ENCODE results near the gene IL4.
A peak's percentile ranks its signal among the peaks of the same experiment; 100 is the strongest.

IL4 gene

GRCh38 chr5:132704875-132705274, 31.1 kb downstream of the IL4 start:
- DNase-seq, result no peak

- DNase-seq, result no peak
Observed at GRCh38 chr5:132708645-132709044, 34.9 kb downstream of the IL4 start.

- DNase-seq, result peak; percentile 20
Observed at GRCh38 chr5:132714456-132715307, 40.9 kb downstream of the IL4 start.

GRCh38 chr5:132718544-132719312, 44.9 kb downstream of the IL4 start:
- no peak for DNase-seq

- no peak for DNase-seq
Observed at GRCh38 chr5:132725745-132726144, 52.0 kb downstream of the IL4 start.

GRCh38 chr5:132729896-132730295, 56.1 kb downstream of the IL4 start:
- no peak for DNase-seq
